ENCODE results near the gene TEX48. TPM values are rescaled to one million over a fixed set of nuclear protein-coding genes. Genes with fewer than 3 reads are reported as not detected.

Gene TEX48
- polyA plus RNA-seq, 1 of the 3 experiments (the other 2 are of a cell fraction), result 0.46 TPM

GRCh38 chr9:114621561-114621960 lies 60.4 kb downstream of the TEX48 start:
- WGBS (ENCODE audit: low lambda C conversion rate), result 88% methylated on average over 7 of the region's 7 CpGs
- Histone ChIP-seq H3K4me1 (ENCODE audit: control insufficient read depth in 1 of 2, insufficient read depth in 2 of 2, low read depth in 1 of 2, low read length in 1 of 2) (peaks cover 0 to 9% of the 10 kb centered on the region in 2 experiments; a peak in 1 of 4 replicates), H4K20me1 (ENCODE audit: insufficient read depth) (no peaks in the 10 kb centered on the region), H3K27me3 (ENCODE audit: insufficient read depth) (no peaks in the 10 kb centered on the region), H3K79me2 (ENCODE audit: insufficient read depth) (no peaks in the 10 kb centered on the region), H3K4me3 (ENCODE audit: low read depth in 2 of 2, low read length in 1 of 2) (no peak overlapping the region), H3K4me2 (peak overlapping the region; percentile 42; the same call in 1 of the 2 replicates), H3K36me3 (replicated peaks in 1 of 2; ENCODE audit: control insufficient read depth in 1 of 2, insufficient read depth in 2 of 2, low read length in 1 of 2) (no peaks in the 10 kb centered on the region), H3K9me2 (no peaks in the 10 kb centered on the region), H3K27ac (ENCODE audit: low read depth in 2 of 2, low read length in 1 of 2) (peak overlapping the region in 1 of 2 experiments; percentile 53; a peak in 2 of 4 replicates), H3F3A (replicated peaks; ENCODE audit: insufficient read depth) (peaks cover 7% of the 10 kb centered on the region), H3K9ac (no peak overlapping the region), H2AFZ (ENCODE audit: low read depth) (no peak overlapping the region), H3K9me3 (no peaks in the 10 kb centered on the region)
- ChIA-PET CTCF (interaction anchor here (1.0 to 1.3 kb wide), 2 partner anchors 15 to 40 kb away, joined by 3 read pairs; no protein-coding TSS in a partner anchor), POLR2A (no interaction called here)
- no peak for DNase-seq
- TF ChIP-seq TAF1 (IDR thresholded peaks at IDR 0.05; ENCODE audit: borderline replicate concordance, low read depth, low read length) (no peak), ELF1 (IDR thresholded peaks at IDR 0.05) (no peak), MAX (IDR thresholded peaks at IDR 0.05; ENCODE audit: low read depth) (no peak), IRF3 (IDR thresholded peaks at IDR 0.05; ENCODE audit: low read depth, low read length) (no peak), JUND (IDR thresholded peaks at IDR 0.05) (no peak), EZH2phosphoT487 (IDR thresholded peaks at IDR 0.05; ENCODE audit: borderline replicate concordance, low read depth) (no peak), RCOR1 (IDR thresholded peaks at IDR 0.05; ENCODE audit: low read length) (no peak), CHD2 (IDR thresholded peaks at IDR 0.05; ENCODE audit: low read length, partially characterized antibody) (no peak), POLR2AphosphoS5 (IDR thresholded peaks at IDR 0.05; ENCODE audit: low read depth, low read length) (no peak), FOSL2 (IDR thresholded peaks at IDR 0.05; ENCODE audit: borderline replicate concordance, low read depth) (no peak), SIN3A (IDR thresholded peaks at IDR 0.05; ENCODE audit: borderline replicate concordance, low read depth, low read length) (no peak), GABPA (IDR thresholded peaks at IDR 0.05; ENCODE audit: low read depth) (no peak), NFIC (IDR thresholded peaks at IDR 0.05; ENCODE audit: borderline replicate concordance) (no peak), EP300 (IDR thresholded peaks at IDR 0.05; ENCODE audit: borderline replicate concordance in 1 of 2, low read depth in 1 of 2, low read length in 1 of 2) (no peak)
- TF ChIP-seq, protein P1, sequence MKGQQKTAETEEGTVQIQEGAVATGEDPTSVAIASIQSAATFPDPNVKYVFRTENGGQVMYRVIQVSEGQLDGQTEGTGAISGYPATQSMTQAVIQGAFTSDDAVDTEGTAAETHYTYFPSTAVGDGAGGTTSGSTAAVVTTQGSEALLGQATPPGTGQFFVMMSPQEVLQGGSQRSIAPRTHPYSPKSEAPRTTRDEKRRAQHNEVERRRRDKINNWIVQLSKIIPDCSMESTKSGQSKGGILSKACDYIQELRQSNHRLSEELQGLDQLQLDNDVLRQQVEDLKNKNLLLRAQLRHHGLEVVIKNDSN (IDR thresholded peaks at IDR 0.05; ENCODE audit: borderline replicate concordance, low read depth), result no peak
- TF ChIP-seq, protein P2, sequence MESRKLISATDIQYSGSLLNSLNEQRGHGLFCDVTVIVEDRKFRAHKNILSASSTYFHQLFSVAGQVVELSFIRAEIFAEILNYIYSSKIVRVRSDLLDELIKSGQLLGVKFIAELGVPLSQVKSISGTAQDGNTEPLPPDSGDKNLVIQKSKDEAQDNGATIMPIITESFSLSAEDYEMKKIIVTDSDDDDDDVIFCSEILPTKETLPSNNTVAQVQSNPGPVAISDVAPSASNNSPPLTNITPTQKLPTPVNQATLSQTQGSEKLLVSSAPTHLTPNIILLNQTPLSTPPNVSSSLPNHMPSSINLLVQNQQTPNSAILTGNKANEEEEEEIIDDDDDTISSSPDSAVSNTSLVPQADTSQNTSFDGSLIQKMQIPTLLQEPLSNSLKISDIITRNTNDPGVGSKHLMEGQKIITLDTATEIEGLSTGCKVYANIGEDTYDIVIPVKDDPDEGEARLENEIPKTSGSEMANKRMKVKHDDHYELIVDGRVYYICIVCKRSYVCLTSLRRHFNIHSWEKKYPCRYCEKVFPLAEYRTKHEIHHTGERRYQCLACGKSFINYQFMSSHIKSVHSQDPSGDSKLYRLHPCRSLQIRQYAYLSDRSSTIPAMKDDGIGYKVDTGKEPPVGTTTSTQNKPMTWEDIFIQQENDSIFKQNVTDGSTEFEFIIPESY (IDR thresholded peaks at IDR 0.05; ENCODE audit: borderline replicate concordance, low read depth), result no peak
- TF ChIP-seq, protein P3, sequence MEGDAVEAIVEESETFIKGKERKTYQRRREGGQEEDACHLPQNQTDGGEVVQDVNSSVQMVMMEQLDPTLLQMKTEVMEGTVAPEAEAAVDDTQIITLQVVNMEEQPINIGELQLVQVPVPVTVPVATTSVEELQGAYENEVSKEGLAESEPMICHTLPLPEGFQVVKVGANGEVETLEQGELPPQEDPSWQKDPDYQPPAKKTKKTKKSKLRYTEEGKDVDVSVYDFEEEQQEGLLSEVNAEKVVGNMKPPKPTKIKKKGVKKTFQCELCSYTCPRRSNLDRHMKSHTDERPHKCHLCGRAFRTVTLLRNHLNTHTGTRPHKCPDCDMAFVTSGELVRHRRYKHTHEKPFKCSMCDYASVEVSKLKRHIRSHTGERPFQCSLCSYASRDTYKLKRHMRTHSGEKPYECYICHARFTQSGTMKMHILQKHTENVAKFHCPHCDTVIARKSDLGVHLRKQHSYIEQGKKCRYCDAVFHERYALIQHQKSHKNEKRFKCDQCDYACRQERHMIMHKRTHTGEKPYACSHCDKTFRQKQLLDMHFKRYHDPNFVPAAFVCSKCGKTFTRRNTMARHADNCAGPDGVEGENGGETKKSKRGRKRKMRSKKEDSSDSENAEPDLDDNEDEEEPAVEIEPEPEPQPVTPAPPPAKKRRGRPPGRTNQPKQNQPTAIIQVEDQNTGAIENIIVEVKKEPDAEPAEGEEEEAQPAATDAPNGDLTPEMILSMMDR (IDR thresholded peaks at IDR 0.05), result no peak
